Activated B cell treated with CpG ODN at 0.5 μM for 24 hours (primary cell): Measurements from ENCODE around the gene PTRH1. TPM values are rescaled to one million over a fixed set of nuclear protein-coding genes. Genes with fewer than 3 reads are reported as not detected.

ENCODE experiments used
- ATAC-seq: fragments of 200-7000 bp; cut with Tn5 transposase; one replicate; pipeline ENCODE4 v1.10.0; 2021; ENCODE audit warnings: low read depth, mild to moderate bottlenecking, moderate library complexity
- CTCF ChIA-PET: fragments of 350-600 bp; sonication (Branson Sonifier 250); formaldehyde crosslinking; loops from one replicate; lab custom pipeline; 2021; ENCODE audit warnings: antibody characterized with exemption; lab: Charles Lee
- POLR2A ChIA-PET: fragments of 350-600 bp; sonication (Branson Sonifier 250); formaldehyde crosslinking; loops from one replicate; lab custom pipeline; 2021; ENCODE audit warnings: antibody characterized with exemption; lab: Charles Lee
- DNase-seq: peaks from one replicate; pipeline ENCODE4 v3.0.0; 2022
- H3K27ac Mint-ChIP-seq: one replicate; pipeline ENCODE4 v1.8.0; 2020; ENCODE audit warnings: mixed read lengths
- H3K27me3 Mint-ChIP-seq: one replicate; pipeline ENCODE4 v1.8.0; 2021; ENCODE audit warnings: mixed read lengths
- H3K36me3 Mint-ChIP-seq: one replicate; pipeline ENCODE4 v1.8.0; 2021; ENCODE audit warnings: low read depth, mixed read lengths
- H3K4me1 Mint-ChIP-seq: one replicate; pipeline ENCODE4 v1.8.0; 2021; ENCODE audit warnings: mixed read lengths
- H3K4me3 Mint-ChIP-seq: one replicate; pipeline ENCODE4 v1.8.0; 2020; ENCODE audit warnings: mild to moderate bottlenecking, mixed read lengths
- H3K9me3 Mint-ChIP-seq: one replicate; pipeline ENCODE4 v1.8.0; 2020; ENCODE audit warnings: mixed read lengths
- CTCF ChIP-seq: fragments of 200-600 bp; IDR thresholded peaks from one replicate; pipeline ENCODE4 v1.8.0; 2022; ENCODE audit warnings: antibody characterized with exemption, mild to moderate bottlenecking
- intact Hi-C: fragments of 100-400 bp; cut with micrococcal nuclease; formaldehyde crosslinking; loops from one replicate; pipeline ENCODE4 v1.15.1; 2024
- total RNA-seq: library from RNA; stranded (reverse); gene quantifications from 2 replicates; pipeline ENCODE4 v1.2.3, GENCODE V29; 2022

Gene PTRH1
- total RNA-seq, 1 donor from 2014 or later: 12.7 TPM

- no peak for TF ChIP-seq CTCF
- peaks cover 84% of the 10 kb centered on the region for H3K36me3 Mint-ChIP-seq
- intact Hi-C loops: no loop called here
Observed at GRCh38 chr9:127749090-127749787, 33.8 kb upstream of the PTRH1 start.

GRCh38 chr9:127746959-127747569 lies 31.6 kb upstream of the PTRH1 start:
- intact Hi-C loops: no loop called here
- Mint-ChIP-seq H3K4me3 (no peak overlapping the region), H3K27ac (peak overlapping the region; percentile 12), H3K9me3 (no peaks in the 10 kb centered on the region), H3K4me1 (no peaks in the 10 kb centered on the region), H3K27me3 (no peaks in the 10 kb centered on the region), H3K36me3 (peaks cover 85% of the 10 kb centered on the region)
- CTCF ChIA-PET: interaction anchor here (0.6 kb wide), 1 partner anchor 120 kb away, joined by 3 read pairs; no protein-coding TSS in a partner anchor
- no peak for TF ChIP-seq CTCF
- DNase-seq (no peak), ATAC-seq (no peak)
- POLR2A ChIA-PET: interaction anchor here (0.6 to 1.1 kb wide), 2 partner anchors 123 to 296 kb away, joined by 3 read pairs; partner anchors contain the start of genes LRSAM1 and RPL12

More at GRCh38 chr9:127749090-127749787, 33.8 kb upstream of the PTRH1 start:
- ChIA-PET CTCF (no interaction called here), POLR2A (no interaction called here)
- DNase-seq (no peak), ATAC-seq (no peak)
- no peaks in the 10 kb centered on the region for H3K4me1 Mint-ChIP-seq
- H3K4me3 Mint-ChIP-seq: no peak overlapping the region
- H3K27ac Mint-ChIP-seq: no peak overlapping the region
- no peaks in the 10 kb centered on the region for H3K9me3 Mint-ChIP-seq
- no peaks in the 10 kb centered on the region for H3K27me3 Mint-ChIP-seq

- H3K27ac Mint-ChIP-seq: no peak overlapping the region
- intact Hi-C loops: no loop called here
- ATAC-seq: no peak
- no peaks in the 10 kb centered on the region for H3K9me3 Mint-ChIP-seq
- H3K4me3 Mint-ChIP-seq: no peak overlapping the region
- H3K27me3 Mint-ChIP-seq: no peaks in the 10 kb centered on the region
- H3K4me1 Mint-ChIP-seq: no peaks in the 10 kb centered on the region
- ChIA-PET POLR2A (interaction anchor here (0.7 to 1.5 kb wide), 3 partner anchors 10 to 35 kb away, joined by 4 to 6 read pairs (median 4); partner anchors contain the start of gene TOR2A), CTCF (interaction anchor here (1.5 kb wide), 1 partner anchor 10 kb away, joined by 7 read pairs; the partner anchor contains the start of gene TOR2A)
- no peak for DNase-seq
- TF ChIP-seq CTCF: no peak
- peaks cover 85% of the 10 kb centered on the region for H3K36me3 Mint-ChIP-seq
Observed at GRCh38 chr9:127744398-127745110, 29.1 kb upstream of the PTRH1 start.

GRCh38 chr9:127742435-127743088 lies 27.1 kb upstream of the PTRH1 start:
- Mint-ChIP-seq H3K4me3 (no peak overlapping the region), H3K36me3 (peaks cover 84% of the 10 kb centered on the region), H3K4me1 (no peaks in the 10 kb centered on the region), H3K27me3 (no peaks in the 10 kb centered on the region), H3K9me3 (no peaks in the 10 kb centered on the region), H3K27ac (no peak overlapping the region)
- ATAC-seq: no peak
- DNase-seq: no peak
- TF ChIP-seq CTCF: no peak
- POLR2A ChIA-PET: interaction anchor here (0.6 to 1.2 kb wide), 2 partner anchors 13 to 14 kb away, joined by 3 read pairs; no protein-coding TSS in a partner anchor
- intact Hi-C loops: no loop called here
- CTCF ChIA-PET: interaction anchor here (0.6 to 2.0 kb wide), 2 partner anchors 14 to 127 kb away, joined by 5 to 8 read pairs; no protein-coding TSS in a partner anchor
